ENCODE data around the gene EFEMP2.

EFEMP2 gene

GRCh38 chr11:65817835-65818680 lies 54.5 kb downstream of the EFEMP2 start:
- DNase-seq = peak; percentile 52

DNA sequence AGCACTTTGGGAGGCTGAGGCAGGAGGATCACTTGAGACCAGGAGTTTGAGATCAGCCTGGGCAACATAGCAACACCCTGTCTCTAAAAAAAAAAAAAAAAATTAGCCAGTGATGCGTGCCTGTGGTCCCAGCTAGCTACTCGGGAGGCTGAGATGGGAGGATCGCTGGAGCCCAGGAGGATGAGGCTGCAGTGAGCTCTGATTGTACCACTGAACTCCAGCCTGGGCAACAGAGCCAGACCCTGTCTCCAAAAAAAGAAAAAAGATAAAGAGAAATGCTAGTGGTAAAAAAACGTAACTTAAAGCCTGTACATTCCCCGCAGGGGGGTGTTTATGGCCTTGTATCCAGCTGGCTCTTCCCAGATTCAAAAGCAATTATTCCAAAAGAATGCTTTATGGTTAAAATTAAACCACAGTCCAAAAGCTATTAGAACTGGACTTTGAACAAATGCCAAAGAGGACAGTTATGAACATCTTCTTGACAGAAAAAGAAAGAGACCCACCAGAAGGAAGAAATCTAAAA lies 55.2 kb downstream of the EFEMP2 start:
- DNase-seq = no peak

GRCh38 chr11:65816696-65817095 lies 55.9 kb downstream of the EFEMP2 start:
- no peak for DNase-seq
